HFFc6 (cell line): ENCODE data around the gene LMNTD1. TPM values are rescaled to one million over a fixed set of nuclear protein-coding genes. Genes with fewer than 3 reads are reported as not detected.

Experiments used
- DNase-seq: peaks from one replicate; pipeline ENCODE4 v3.0.0-alpha.2; 2018
- H3K27ac Mint-ChIP-seq: 2 replicates; pipeline ENCODE4 v1.8.0; 2020; ENCODE audit warnings: mild to moderate bottlenecking, mixed read lengths
- H3K27me3 Mint-ChIP-seq: 2 replicates; pipeline ENCODE4 v1.8.0; 2021; ENCODE audit warnings: mild to moderate bottlenecking, moderate library complexity, mixed read lengths; ENCODE audit not compliant: insufficient read depth
- H3K36me3 Mint-ChIP-seq: 2 replicates; pipeline ENCODE4 v1.8.0; 2021; ENCODE audit warnings: low read depth, mixed read lengths
- H3K4me1 Mint-ChIP-seq: 2 replicates; pipeline ENCODE4 v1.8.0; 2020; ENCODE audit warnings: low read depth, mixed read lengths
- H3K4me3 Mint-ChIP-seq: 2 replicates; pipeline ENCODE4 v1.8.0; 2020; ENCODE audit warnings: mild to moderate bottlenecking, moderate library complexity, mixed read lengths
- H3K9me3 Mint-ChIP-seq: 2 replicates; pipeline ENCODE4 v1.8.0; 2020; ENCODE audit warnings: mild to moderate bottlenecking, mixed read lengths
- total RNA-seq, 6 experiments: library from RNA; stranded (reverse); fragmentation: NEBNext Ultra II Directional; extraction: Animal tissue kit (Norgen Biotek cat#: 25700); gene quantifications; 2 replicates in 1 of 6; 3 replicates in 5 of 6; pipeline ENCODE4 v1.2.3, GENCODE V29; 2021
- TF ChIP-seq, protein P1 (sequence below): fragments of 200-600 bp; sonication (generic); IDR thresholded peaks from 2 replicates; pipeline ENCODE4 v1.5.0; 2021; ENCODE audit warnings: antibody characterized with exemption, mild to moderate bottlenecking

The LMNTD1 gene
- total RNA-seq, 6 experiments from 2014 or later = 0.26 to 1.0 (median 0.52) TPM

DNA sequence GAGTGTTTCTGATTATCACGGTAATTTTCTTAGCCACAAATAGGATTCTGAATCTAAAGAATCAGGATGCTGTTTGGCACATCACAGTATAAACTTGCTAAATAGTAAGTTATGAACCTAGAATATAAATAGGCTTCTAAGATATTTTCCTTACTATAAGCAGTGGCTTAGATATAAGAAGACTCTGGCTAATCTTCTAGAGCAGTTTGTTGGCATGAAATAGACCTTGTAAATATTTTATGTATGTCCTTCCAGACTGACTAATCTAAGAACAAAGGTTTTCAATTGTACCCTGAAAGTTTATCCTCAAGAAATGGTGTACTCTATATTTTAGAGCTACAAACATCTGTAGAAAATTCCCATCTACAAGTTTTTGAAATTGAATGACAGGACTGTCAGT is 48.3 kb downstream of the LMNTD1 start:
- Mint-ChIP-seq H3K9me3 (no peaks in the 10 kb centered on the region), H3K4me3 (no peak overlapping the region), H3K27me3 (no peaks in the 10 kb centered on the region; the same call in 1 of the 2 replicates), H3K36me3 (no peaks in the 10 kb centered on the region), H3K27ac (no peak overlapping the region), H3K4me1 (peaks cover 29% of the 10 kb centered on the region)
- no peak for DNase-seq
- TF ChIP-seq, protein P1, sequence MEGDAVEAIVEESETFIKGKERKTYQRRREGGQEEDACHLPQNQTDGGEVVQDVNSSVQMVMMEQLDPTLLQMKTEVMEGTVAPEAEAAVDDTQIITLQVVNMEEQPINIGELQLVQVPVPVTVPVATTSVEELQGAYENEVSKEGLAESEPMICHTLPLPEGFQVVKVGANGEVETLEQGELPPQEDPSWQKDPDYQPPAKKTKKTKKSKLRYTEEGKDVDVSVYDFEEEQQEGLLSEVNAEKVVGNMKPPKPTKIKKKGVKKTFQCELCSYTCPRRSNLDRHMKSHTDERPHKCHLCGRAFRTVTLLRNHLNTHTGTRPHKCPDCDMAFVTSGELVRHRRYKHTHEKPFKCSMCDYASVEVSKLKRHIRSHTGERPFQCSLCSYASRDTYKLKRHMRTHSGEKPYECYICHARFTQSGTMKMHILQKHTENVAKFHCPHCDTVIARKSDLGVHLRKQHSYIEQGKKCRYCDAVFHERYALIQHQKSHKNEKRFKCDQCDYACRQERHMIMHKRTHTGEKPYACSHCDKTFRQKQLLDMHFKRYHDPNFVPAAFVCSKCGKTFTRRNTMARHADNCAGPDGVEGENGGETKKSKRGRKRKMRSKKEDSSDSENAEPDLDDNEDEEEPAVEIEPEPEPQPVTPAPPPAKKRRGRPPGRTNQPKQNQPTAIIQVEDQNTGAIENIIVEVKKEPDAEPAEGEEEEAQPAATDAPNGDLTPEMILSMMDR = no peak

DNA sequence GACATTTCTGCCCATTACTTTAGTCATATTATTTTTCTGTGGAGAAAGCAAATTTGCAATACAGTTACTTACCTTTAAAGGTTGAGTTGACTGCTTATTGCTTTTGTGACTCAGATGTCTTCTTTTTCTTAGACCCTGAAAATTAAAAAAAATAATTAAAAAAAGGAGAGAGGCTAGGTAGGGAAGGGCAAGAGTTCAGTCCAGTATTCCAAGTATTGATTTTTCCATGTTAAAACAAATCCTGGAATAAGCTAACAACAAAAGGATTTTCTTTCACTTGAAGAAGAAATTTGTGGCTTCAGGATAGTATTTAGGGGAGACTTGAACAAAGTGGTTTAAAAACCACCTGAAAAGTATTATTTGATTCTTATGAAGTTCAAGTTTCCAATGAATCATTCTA is 49.4 kb downstream of the LMNTD1 start:
- peaks cover 3% of the 10 kb centered on the region; the same call in 1 of the 2 replicates for H3K36me3 Mint-ChIP-seq
- no peaks in the 10 kb centered on the region; the same call in 1 of the 2 replicates for H3K27me3 Mint-ChIP-seq
- H3K27ac Mint-ChIP-seq = no peak overlapping the region

DNA sequence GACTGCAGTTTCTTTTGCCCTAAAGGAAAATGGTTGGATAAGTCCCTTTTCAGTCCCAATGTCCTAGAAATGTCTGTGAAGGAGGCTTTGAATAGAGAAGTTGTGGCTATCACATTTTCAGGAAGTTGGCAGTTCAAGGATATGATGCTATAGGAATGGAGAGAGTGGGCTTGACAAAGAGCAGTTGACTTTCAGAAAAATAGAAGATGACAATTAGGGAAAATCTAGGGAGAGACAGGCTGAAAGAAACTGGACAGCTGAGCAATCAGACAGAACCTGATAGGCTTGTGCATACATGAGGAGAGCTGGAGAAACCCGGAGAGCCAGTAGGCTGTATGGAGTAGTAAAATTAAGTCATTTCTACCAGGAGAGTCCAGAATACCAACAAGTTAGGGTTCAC is 50.5 kb downstream of the LMNTD1 start:
- peaks cover 10% of the 10 kb centered on the region for H3K9me3 Mint-ChIP-seq
- no peak overlapping the region for H3K4me3 Mint-ChIP-seq
- H3K4me1 Mint-ChIP-seq = peaks cover 28% of the 10 kb centered on the region
- no peak for DNase-seq
- no peaks in the 10 kb centered on the region; the same call in 1 of the 2 replicates for H3K27me3 Mint-ChIP-seq
- TF ChIP-seq, protein P1 = no peak
- H3K36me3 Mint-ChIP-seq = peaks cover 12% of the 10 kb centered on the region; the same call in 1 of the 2 replicates
- no peak overlapping the region for H3K27ac Mint-ChIP-seq

More for the DNA sequence above, 49.4 kb downstream of the LMNTD1 start:
- peaks cover 29% of the 10 kb centered on the region for H3K4me1 Mint-ChIP-seq
- DNase-seq = no peak
- peaks cover 3% of the 10 kb centered on the region for H3K9me3 Mint-ChIP-seq
- TF ChIP-seq, protein P1 = no peak
- no peak overlapping the region for H3K4me3 Mint-ChIP-seq

DNA sequence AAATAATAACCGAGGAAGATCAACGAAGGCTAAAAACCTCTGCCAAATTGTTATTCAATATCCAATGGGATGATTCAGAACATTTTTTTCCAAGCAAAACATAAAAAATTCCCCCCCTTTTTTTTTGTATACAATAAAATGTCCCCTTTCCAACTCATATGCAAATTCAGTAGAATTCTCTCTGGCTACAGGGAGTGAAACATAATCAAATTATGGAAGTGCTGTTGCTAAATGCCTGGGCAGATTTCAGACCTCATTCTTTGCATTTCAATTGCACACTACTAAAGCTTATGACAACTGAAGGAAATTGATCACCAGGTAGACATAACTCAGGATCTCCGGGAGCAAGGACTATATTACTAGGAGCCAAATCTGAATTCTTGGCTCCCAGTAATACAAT is 51.0 kb downstream of the LMNTD1 start:
- DNase-seq = no peak
- H3K9me3 Mint-ChIP-seq = peaks cover 10% of the 10 kb centered on the region
- H3K27ac Mint-ChIP-seq = no peak overlapping the region; the same call in 1 of the 2 replicates
- H3K27me3 Mint-ChIP-seq = no peaks in the 10 kb centered on the region; the same call in 1 of the 2 replicates
- peaks cover 12% of the 10 kb centered on the region; the same call in 1 of the 2 replicates for H3K36me3 Mint-ChIP-seq
- peaks cover 25% of the 10 kb centered on the region for H3K4me1 Mint-ChIP-seq
- TF ChIP-seq, protein P1 = no peak
- H3K4me3 Mint-ChIP-seq = no peak overlapping the region

DNA sequence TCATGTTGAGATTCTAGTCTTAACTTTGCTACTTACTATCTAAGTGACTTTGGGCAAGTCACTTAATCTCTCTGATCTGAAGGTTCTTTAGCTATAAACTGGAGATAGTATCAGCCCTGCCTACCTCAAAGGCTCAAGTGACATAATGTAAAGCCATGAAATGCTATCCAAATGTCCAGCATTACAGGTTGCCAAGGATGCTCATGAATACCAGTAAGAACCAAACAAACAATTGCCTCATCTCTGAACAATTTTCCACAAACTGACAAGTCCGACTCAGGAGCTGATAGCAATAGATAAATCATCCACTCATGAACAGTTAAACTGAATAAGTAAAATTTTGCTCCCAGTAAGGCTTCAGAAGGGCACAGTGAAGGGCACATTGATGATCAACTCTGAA is 51.5 kb downstream of the LMNTD1 start:
- H3K27ac Mint-ChIP-seq = peak overlapping the region; percentile 8; the same call in 1 of the 2 replicates
- peak; percentile 54 for DNase-seq
- peaks cover 18% of the 10 kb centered on the region; the same call in 1 of the 2 replicates for H3K36me3 Mint-ChIP-seq
- no peak overlapping the region for H3K4me3 Mint-ChIP-seq
- H3K27me3 Mint-ChIP-seq = no peaks in the 10 kb centered on the region; the same call in 1 of the 2 replicates
- H3K4me1 Mint-ChIP-seq = peaks cover 31% of the 10 kb centered on the region
- H3K9me3 Mint-ChIP-seq = peaks cover 10% of the 10 kb centered on the region
- TF ChIP-seq, protein P1 = no peak
